Astrocyte (in vitro differentiated cells and primary cell): ENCODE data around the gene ZNF837.

Experiments
- EZH2 ChIP-seq: IDR thresholded peaks from 2 replicates; pipeline ENCODE4 v1.6.1; 2012; ENCODE audit warnings: mild to moderate bottlenecking, low read length, inconsistent platforms; ENCODE audit not compliant: insufficient read depth
- TF ChIP-seq, protein P1 (sequence below): IDR thresholded peaks from 2 replicates; pipeline ENCODE4 v1.5.1; 2011; ENCODE audit warnings: low read depth, mild to moderate bottlenecking, inconsistent platforms, low read length, moderate library complexity; ENCODE audit not compliant: insufficient read depth

DNA sequence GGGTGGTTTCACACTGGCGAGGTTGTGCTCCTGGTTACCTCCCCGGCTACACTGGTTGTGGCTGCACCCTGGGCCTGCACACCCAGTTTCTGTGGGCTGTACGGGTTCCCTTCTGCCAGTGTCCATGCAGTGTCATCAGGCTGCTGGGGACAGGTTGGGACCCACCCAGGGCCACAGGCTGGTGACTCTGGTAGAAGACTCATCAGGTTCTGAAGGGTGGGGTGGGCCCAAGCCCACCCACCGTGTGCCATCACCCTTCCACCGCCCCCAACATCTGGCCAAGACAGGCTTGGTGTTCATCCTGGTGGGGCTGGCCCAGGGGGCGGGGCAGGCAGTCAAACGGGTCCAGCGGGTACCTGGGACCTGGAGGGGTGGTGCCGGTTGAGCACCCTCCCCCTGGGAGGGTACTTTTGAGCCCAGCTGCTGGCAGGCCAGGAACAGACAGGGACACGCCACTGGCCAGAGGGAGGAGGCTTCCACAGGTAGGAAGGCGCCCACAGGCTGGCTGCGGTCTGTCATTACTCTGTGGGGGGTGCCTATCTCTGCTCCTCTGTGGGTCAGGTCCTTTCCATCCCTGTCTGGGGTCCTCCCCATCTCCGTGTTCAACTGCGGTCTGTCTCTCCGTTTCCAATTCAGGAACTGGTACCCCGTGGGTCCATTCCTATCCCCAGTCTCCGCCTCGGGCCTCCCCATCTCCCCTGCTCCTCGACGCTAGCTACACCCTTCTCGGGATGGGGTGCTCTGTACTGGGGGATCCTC lies 14.6 kb upstream of the ZNF837 start, which contains the start of gene RNF225:
- no peak for TF ChIP-seq EZH2
- TF ChIP-seq, protein P1, sequence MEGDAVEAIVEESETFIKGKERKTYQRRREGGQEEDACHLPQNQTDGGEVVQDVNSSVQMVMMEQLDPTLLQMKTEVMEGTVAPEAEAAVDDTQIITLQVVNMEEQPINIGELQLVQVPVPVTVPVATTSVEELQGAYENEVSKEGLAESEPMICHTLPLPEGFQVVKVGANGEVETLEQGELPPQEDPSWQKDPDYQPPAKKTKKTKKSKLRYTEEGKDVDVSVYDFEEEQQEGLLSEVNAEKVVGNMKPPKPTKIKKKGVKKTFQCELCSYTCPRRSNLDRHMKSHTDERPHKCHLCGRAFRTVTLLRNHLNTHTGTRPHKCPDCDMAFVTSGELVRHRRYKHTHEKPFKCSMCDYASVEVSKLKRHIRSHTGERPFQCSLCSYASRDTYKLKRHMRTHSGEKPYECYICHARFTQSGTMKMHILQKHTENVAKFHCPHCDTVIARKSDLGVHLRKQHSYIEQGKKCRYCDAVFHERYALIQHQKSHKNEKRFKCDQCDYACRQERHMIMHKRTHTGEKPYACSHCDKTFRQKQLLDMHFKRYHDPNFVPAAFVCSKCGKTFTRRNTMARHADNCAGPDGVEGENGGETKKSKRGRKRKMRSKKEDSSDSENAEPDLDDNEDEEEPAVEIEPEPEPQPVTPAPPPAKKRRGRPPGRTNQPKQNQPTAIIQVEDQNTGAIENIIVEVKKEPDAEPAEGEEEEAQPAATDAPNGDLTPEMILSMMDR = no peak
